Mucosa of descending colon (tissue), 3 donors: ENCODE data around the gene RPS6KA4. TPM values are rescaled to one million over a fixed set of nuclear protein-coding genes. Genes with fewer than 3 reads are reported as not detected.

Experiments used
- ATAC-seq: fragments of 200-7000 bp; cut with Tn5 transposase; one replicate; pipeline ENCODE4 v1.9.1; 2020; ENCODE audit warnings: mild to moderate bottlenecking, moderate library complexity
- DNase-seq, 3 donors: peaks; one replicate each; pipeline ENCODE4 v3.0.0-alpha.2; 2020
- H3K36me3 ChIP-seq: fragments of 200-600 bp; one replicate; pipeline ENCODE4 v1.8.0; 2021; ENCODE audit warnings: low read depth, mild to moderate bottlenecking
- H3K4me1 ChIP-seq: fragments of 200-600 bp; one replicate; pipeline ENCODE4 v1.8.0; 2021; ENCODE audit warnings: low read depth, mild to moderate bottlenecking
- H3K4me3 ChIP-seq: fragments of 200-600 bp; one replicate; pipeline ENCODE4 v1.8.0; 2021; ENCODE audit warnings: mild to moderate bottlenecking
- H3K9me3 ChIP-seq: fragments of 200-600 bp; one replicate; pipeline ENCODE4 v1.8.0; 2021; ENCODE audit warnings: mild to moderate bottlenecking
- CTCF ChIP-seq: fragments of 200-600 bp; IDR thresholded peaks from one replicate; pipeline ENCODE4 v1.8.0; 2022; ENCODE audit warnings: antibody characterized with exemption, mild to moderate bottlenecking
- intact Hi-C, 2 donors: fragments of 100-400 bp; cut with DNase I in 1 of 2; cut with micrococcal nuclease in 1 of 2; formaldehyde crosslinking; loops; one replicate each; pipeline versions ENCODE4 v1.11.0 to v1.11.1; 2022; cut with DNase I, micrococcal nuclease
- long read RNA-seq, 2 donors: library from polyadenylated mRNA; unstranded; transcript quantifications; one replicate each; pipeline ENCODE4 v2.0.0, GENCODE V29; 2019 to 2021
- total RNA-seq, 3 donors: library from RNA; stranded (reverse); fragmentation: NEBNext Ultra II Directional in 2 of 3; extraction: Animal tissue kit (Norgen Biotek cat#: 25700) in 2 of 3; gene quantifications; one replicate each; pipeline versions ENCODE4 v1.2.1 to v1.2.4, GENCODE V29; 2021 to 2023
- donor health status: DM: no; HTN: no; CAD: no; lungs with moderate emphysema.
- donor health status: DM: no; HTN: no; CAD: no.
- donor health status: DM: no; HTN: yes; CAD: no.

RPS6KA4 gene
- 10 to 100 TPM; 33.6 to 39.8 (median 36.5) TPM for total RNA-seq
- long read RNA-seq, donor 1, transcript RPS6KA4-201 (17 exons, 3,119 nt) = major isoform, 23 of 49 reads
- long read RNA-seq, donor 1, partial matches to known transcripts = 8 of 49 reads
- long read RNA-seq, donor 1, other reads (novel, unspliced or antisense) = 13 of 49 reads
- long read RNA-seq, donor 2, partial matches to known transcripts = 0 of 2 reads
- long read RNA-seq, donor 2, other reads (novel, unspliced or antisense) = 1 of 2 reads

- DNase-seq = peak; percentile 72 to 82 (median 72)
- peaks cover 22% of the 10 kb centered on the region for H3K4me1 ChIP-seq
- intact Hi-C loops = no loop called here
Observed at GRCh38 chr11:64358907-64359711, at the start of gene RPS6KA4. Gene RPS6KA4, plus strand, starts transcription at chr11:64359162. Its CDS starts 74 bp downstream, at chr11:64359236.

GRCh38 chr11:64312947-64313346, 46.0 kb upstream of the RPS6KA4 start:
- H3K9me3 ChIP-seq = no peaks in the 10 kb centered on the region

More at GRCh38 chr11:64358907-64359711, at the start of gene RPS6KA4:
- peak; percentile 88 for ATAC-seq
- no peak for TF ChIP-seq CTCF
- peaks cover 12% of the 10 kb centered on the region for H3K36me3 ChIP-seq
- no peaks in the 10 kb centered on the region for H3K9me3 ChIP-seq
- peak within 1 kb of the TSS; percentile 58 for H3K4me3 ChIP-seq

GRCh38 chr11:64313491-64314145, 45.3 kb upstream of the RPS6KA4 start:
- Histone ChIP-seq H3K4me3 (no peak overlapping the region), H3K9me3 (no peaks in the 10 kb centered on the region), H3K36me3 (peaks cover 6% of the 10 kb centered on the region), H3K4me1 (peaks cover 10% of the 10 kb centered on the region)
- ATAC-seq = no peak
- TF ChIP-seq CTCF = no peak
- intact Hi-C loops = no loop called here
- peak; percentile 46 to 73 (median 63) for DNase-seq

More at GRCh38 chr11:64312947-64313346, 46.0 kb upstream of the RPS6KA4 start:
- H3K36me3 ChIP-seq = peaks cover 6% of the 10 kb centered on the region
- H3K4me1 ChIP-seq = peaks cover 10% of the 10 kb centered on the region
- H3K4me3 ChIP-seq = no peak overlapping the region
- TF ChIP-seq CTCF = no peak
- DNase-seq = peak in 1 of 3 donors; percentile 31
- ATAC-seq = no peak
- intact Hi-C loops = no loop called here

- ATAC-seq (no peak), DNase-seq (peak in 1 of 3 donors; percentile 25)
- no peaks in the 10 kb centered on the region for H3K9me3 ChIP-seq
- H3K4me1 ChIP-seq = peaks cover 14% of the 10 kb centered on the region
- H3K4me3 ChIP-seq = no peak overlapping the region
- intact Hi-C loops = no loop called here
- H3K36me3 ChIP-seq = peaks cover 6% of the 10 kb centered on the region
- TF ChIP-seq CTCF = no peak
Observed at GRCh38 chr11:64314146-64314804, 44.7 kb upstream of the RPS6KA4 start.
